Measurements from ENCODE around the gene MAP7D3.
"Not testable (repeated sequence)": the region's sequence is repeated elsewhere in the genome, so short reads cannot be mapped to it uniquely, and the experiment has no call there.

The MAP7D3 gene, protein sequence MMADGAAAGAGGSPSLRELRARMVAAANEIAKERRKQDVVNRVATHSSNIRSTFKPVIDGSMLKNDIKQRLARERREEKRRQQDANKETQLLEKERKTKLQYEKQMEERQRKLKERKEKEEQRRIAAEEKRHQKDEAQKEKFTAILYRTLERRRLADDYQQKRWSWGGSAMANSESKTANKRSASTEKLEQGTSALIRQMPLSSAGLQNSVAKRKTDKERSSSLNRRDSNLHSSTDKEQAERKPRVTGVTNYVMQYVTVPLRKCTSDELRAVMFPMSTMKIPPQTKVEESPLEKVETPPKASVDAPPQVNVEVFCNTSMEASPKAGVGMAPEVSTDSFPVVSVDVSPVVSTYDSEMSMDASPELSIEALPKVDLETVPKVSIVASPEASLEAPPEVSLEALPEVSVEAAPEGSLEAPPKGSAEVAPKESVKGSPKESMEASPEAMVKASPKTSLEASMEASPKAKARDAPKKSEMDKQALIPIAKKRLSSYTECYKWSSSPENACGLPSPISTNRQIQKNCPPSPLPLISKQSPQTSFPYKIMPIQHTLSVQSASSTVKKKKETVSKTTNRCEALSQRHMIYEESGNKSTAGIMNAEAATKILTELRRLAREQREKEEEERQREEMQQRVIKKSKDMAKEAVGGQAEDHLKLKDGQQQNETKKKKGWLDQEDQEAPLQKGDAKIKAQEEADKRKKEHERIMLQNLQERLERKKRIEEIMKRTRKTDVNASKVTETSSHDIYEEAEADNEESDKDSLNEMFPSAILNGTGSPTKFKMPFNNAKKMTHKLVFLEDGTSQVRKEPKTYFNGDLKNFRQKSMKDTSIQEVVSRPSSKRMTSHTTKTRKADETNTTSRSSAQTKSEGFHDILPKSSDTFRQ

DNA sequence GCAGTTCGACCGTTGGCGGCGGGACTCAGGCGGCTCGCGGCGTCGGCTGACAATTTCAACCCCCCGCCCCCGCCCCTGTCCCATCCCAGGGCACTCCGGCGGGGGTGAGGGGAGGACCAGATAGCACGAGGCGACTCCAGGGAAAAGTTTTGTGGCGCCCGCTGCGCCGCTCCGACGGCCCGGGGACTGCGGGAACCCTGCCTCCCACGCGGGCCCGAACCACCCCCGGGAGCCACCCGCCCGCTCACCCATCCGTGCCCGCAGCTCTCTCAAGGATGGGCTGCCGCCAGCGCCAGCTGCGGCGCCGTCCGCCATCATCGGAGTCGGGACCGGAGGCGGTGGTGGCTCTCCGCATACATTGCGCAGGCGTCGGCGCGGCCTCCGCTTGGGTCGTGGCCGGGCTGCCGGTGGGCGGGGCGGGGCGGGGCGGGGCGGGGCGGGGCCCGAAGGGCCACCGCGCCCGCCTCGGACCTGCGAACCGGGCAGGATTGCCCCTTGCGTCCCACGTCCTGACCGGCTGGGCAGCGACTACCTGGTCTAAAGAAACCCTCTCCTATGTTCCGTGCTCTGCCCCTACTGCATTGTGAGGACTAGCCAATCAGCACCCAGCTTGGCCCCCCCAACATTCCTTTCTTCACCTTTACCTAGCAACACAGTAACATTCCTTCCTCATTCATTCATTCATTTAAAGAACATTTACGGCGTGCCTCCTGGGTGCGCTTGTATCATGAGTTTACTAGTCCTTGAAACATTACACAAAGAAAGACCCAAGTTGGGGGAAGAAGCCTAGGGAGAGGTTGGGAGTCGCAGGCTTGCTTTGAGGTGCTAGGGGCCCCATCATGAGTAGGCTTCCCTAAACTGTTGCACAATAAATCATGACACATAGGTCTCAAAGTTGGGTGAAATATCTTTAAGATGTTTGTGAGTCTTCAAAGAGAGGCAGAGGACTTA, at the start of gene MAP7D3:
Gene MAP7D3, minus strand, starts transcription at position 360 of the 951 bp plus-strand sequence. Its CDS starts 42 bp downstream, at position 318.
- peak; percentile 71 for DNase-seq

- DNase-seq: not testable (repeated sequence)
Observed at GRCh38 chrX:136300721-136301120, 49.5 kb upstream of the MAP7D3 start, which contains the start of gene ADGRG4. ADGRG4 (plus strand) TSS chrX:136300963; CDS start chrX:136308778, 7,815 bp downstream.

DNA sequence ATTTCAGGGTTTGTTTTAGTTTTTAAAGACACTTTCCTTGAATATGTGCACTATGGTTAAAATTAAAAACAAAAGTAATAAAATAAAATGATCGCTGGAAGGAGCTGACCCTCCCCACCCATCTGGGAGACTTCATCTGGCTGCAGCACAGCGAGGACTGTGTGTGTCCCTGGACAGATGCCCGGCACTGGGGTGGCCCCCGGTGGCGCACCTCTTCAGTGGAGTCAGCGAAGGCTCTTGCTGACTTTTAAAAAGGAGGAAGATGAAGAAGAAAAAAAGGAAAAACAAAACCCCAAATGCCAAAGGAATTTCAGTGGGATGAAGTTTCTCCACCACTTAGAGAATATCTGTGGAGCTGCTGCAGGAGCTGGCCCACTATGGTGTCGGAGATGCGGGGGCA, 44.2 kb upstream of the MAP7D3 start:
- no peak for DNase-seq

- DNase-seq: no peak
Observed at GRCh38 chrX:136292656-136293055, 41.5 kb upstream of the MAP7D3 start.

GRCh38 chrX:136291824-136292223, 40.6 kb upstream of the MAP7D3 start:
- no peak for DNase-seq

DNA sequence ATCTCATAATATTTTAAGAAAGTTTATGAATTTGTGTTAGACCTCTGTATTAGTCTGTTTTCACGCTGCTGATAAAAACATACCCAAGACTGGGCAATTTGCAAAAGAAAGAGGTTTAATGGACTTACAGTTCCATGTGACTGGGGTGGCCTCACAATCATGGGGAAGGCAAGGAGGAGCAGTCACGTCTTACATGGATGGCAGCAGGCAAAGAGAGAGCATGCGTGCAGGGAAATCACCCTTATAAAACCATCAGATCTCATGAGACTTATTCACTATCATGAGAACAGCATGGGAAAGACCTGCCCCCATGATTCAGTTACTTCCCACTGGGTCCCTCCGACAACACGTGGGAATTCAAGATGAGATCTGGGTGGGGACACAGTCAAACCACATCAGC, 35.2 kb upstream of the MAP7D3 start:
- not testable (repeated sequence) for DNase-seq

- no peak for DNase-seq
Observed at GRCh38 chrX:136275553-136275952, 24.4 kb upstream of the MAP7D3 start.

DNA sequence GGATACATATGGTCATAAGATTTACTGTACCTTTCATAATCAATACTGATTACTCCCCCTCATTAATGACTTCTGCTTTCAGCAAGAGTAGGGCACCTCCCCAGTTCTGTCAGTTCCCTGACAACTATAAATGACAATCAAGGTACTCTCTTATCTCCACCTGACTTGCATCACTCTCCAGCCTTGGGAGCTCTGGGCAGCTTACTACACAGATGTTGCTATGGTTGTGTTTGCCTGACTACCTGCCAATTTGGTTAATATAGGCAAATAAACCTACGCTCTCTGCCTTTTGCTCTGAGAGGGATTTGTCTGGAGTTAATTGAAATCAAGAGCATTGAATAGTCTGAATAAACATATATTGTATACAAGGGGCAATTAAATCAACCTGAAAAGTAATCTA, 22.8 kb upstream of the MAP7D3 start:
- DNase-seq: no peak

DNA sequence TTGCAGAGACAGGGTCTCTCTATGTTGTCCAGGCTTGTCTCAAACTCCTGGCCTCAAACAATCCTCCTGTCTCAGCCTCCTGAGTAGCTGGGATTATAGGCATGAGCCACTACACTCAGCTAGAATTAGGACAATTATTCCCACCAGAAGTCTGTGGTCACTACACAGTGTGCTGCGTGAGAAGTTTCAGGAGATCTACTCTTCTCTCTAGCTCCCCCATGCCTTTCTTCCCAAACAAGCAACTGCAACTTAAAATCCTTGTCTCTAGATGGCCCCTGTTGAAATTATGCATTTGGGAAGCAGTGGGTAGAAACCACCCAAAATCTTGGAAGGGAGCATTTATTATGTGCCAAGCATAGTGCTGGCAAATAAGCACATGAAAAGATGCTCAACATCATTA, 21.1 kb upstream of the MAP7D3 start:
- no peak for DNase-seq

DNA sequence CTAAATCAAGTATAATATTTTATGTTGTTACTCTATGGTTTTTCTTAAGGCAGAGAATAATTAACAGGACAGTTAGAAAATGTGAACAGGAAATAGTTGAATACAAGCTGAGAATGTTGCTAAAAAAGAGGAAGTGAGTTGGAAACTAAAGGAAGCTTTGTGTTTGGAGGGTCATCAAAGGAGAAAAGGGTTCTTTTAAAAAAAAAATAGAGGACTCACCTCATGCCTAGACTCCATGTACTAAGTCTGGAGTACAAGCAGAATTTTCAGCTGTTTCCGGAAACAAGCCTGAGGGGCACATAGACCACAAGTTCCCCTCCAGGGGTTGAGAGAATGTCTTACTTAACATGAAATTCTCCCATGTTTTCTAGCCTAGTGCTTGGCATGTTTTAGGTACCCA, 20.1 kb upstream of the MAP7D3 start:
- DNase-seq: no peak

DNA sequence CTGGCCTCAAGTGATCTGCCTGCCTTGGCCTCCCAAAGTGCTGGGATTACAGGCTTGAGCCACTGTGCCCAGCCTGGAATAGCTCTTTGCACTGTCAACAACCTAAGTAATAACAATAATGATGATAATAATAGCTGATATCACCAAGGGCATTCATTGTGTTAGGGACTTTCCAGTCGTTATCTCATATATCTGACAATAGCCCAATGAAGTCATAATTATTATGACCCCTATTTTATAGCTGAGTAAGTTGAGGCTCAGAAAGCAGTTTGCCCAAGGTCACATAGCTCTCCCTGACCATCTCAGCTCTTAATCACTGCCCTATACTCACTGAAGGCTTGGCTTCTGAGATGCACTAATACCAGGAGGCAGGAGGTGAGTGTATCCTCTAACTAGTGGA, 18.7 kb upstream of the MAP7D3 start:
- no peak for DNase-seq

DNA sequence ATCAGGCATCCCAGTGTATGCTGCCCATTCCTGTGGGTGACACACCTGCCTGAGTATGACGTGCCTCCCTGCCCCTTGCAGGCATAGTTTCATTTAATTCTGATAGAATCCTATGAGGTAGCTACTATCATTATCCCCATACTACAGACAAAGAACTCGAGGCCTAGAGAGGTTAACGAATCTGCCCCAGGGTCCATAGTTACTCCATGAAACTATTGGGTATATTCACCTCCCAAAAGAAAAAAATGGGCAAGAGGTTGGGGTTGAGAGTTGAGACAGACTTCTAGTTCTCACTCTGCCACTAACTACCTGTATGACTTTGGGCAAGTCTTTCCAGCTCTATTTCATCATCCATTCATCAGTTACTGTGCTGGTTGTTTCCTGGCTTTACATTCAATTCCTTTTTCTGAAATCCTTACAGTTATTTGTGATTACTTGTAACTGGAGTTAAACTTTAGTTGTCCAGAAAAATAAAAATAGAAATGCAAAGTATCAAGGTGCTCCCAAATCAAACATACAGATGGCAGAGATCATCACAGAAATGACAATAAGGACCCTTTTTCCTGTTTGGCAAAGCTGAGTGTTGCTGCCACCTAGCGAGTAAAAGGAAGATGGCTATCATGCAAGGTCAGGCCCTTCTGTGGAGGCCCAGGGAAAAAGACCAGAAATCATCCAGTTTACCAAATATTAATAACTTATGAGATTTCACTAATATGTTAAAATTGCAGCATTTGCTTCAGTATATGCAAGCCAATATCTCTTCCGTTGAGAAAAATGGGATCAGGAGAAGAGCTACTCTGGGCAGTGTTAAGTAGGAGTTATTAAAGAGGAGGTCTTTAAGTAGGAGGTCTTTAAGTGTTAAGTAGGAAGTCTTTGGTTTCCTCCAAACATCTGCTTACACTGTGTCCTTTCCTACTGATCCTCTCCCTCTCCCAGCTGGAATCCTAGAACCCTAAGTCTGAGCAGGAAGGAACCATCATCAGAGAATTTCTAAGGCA, 17.1 kb upstream of the MAP7D3 start:
- DNase-seq: peak; percentile 42

DNA sequence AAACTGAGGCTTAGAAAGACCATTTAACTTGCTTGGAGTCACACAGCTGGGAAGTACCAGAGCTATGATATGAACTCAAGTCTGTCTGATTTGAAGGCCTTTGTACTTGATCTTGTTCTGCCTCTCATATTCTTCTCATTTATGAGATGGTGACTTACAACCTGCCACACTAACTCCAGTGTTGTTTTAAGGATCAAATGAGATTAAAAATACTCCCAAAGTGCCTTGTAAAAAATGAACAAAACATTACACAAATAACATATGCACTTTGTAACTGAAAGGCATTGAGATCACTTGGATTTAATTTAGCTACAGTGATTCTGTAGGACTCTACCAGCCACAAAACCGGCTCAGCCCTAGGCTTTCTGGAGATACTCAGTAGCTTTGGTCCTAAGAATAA, 15.6 kb upstream of the MAP7D3 start:
- no peak for DNase-seq

GRCh38 chrX:136262812-136263315, 11.7 kb upstream of the MAP7D3 start:
- DNase-seq: no peak

- no peak for DNase-seq
Observed at GRCh38 chrX:136262243-136262642, 11.0 kb upstream of the MAP7D3 start.

DNA sequence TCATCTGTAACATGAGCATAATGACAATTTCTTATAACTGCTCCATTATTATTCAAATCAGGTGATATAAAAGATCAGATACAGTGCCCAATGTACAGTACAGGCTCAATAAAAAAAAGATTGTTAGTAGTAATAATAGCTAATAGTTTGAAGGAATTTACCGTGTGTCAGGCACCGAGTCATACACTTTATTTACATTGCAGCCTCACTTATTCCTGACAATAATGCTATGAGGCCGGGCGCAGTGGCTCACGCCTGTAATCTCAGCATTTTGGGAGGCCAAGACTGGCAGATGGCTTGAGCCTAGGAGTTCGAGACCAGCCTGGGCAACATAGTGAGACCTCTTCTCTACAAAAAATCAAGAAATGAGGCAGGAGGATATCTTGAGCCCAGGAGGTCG, 10.1 kb upstream of the MAP7D3 start:
- no peak for DNase-seq

DNA sequence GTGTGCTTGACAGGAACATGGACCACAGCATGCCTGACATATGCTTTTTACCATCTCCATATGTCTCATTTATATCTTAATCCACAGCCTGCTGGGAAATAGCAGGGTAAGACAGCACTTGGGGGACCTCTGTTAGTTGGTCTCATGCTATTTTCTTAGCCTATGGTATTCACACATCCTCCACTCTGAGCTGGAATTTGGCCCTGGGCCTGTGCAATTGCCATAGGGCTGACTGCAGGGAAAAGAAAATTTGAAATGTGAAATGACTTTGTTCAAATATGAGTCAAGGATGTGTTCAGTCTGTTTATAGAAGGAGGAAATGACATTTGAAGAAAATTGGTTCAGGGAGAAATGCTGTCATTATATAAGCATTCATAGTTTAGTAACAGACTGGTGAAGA, 9.6 kb upstream of the MAP7D3 start:
- no peak for DNase-seq

DNA sequence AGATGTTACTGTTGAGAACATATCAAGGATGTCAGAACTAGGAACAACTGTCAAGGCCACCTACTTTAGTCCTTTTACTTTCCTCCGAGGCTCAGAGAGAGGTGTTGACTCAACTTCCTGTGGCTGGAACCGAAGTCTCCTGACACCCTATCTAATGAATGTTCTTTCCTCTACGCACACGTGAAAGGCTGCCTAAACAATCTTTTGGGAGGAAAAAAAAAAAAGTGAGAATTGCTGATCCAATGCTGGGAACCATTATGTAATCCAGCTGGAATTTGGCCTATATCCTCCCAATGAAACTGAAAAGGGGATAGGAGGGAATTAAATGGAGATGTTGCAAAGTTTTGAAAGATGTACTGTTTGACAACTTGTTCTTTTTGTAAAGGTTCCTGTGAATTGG, 8.3 kb upstream of the MAP7D3 start:
- no peak for DNase-seq

DNA sequence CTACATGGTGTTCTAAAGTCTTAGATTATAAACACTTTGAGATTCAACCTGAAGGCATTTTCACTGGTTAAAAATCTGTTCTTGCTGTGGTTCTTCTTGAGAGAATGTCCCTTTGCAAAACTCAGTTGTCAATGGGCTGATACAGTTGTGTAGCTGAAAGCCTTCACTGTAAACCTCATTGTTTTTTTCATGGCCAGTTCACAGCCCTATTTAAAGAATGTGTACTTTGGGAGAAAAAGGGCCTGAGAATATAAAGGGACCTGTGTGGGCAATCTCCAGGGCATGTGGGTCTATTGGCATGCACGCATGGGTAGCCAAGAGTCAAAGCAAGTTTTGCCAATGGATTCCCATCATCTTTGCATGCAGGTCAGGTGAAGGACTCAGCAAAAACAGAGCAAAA, 7.8 kb upstream of the MAP7D3 start:
- DNase-seq: no peak

- DNase-seq: no peak
Observed at GRCh38 chrX:136256026-136256425, 4.8 kb upstream of the MAP7D3 start.

GRCh38 chrX:136255541-136255940, 4.3 kb upstream of the MAP7D3 start:
- no peak for DNase-seq

All from activated CD4-positive, CD25-positive, alpha-beta regulatory T cell treated with anti-CD3 and anti-CD28 coated beads, Interleukin-2, amount 50 U/mL, for 72 hours (primary cell).